GM21367 (cell line): ENCODE data around the gene RALGPS1.
"Not testable (repeated sequence)": the region's sequence is repeated elsewhere in the genome, so short reads cannot be mapped to it uniquely, and the experiment has no call there.

Source experiments
- ATAC-seq: cut with Tn5 transposase; IDR thresholded peaks from one replicate; pipeline ENCODE4 v1.9.1; 2021; ENCODE audit not compliant: unreplicated experiment

RALGPS1 gene

GRCh38 chr9:126985870-126986498, 71.4 kb downstream of the RALGPS1 start:
- ATAC-seq = peak; percentile 44

- ATAC-seq = no peak
Observed at GRCh38 chr9:126986506-126986951, 71.9 kb downstream of the RALGPS1 start.

- no peak for ATAC-seq
Observed at GRCh38 chr9:126988857-126989256, 74.3 kb downstream of the RALGPS1 start.

- no peak for ATAC-seq
Observed at GRCh38 chr9:126989847-126990842, 75.6 kb downstream of the RALGPS1 start.

GRCh38 chr9:126991183-126991582, 76.6 kb downstream of the RALGPS1 start:
- ATAC-seq = no peak

GRCh38 chr9:126992427-126992826, 77.8 kb downstream of the RALGPS1 start:
- no peak for ATAC-seq

GRCh38 chr9:126999315-127000068, 84.9 kb downstream of the RALGPS1 start:
- ATAC-seq = no peak

- peak; percentile 85 for ATAC-seq
Observed at GRCh38 chr9:127004946-127005769, 90.6 kb downstream of the RALGPS1 start.

GRCh38 chr9:127005770-127006314, 91.3 kb downstream of the RALGPS1 start:
- peak; percentile 8 for ATAC-seq

- ATAC-seq = no peak
Observed at GRCh38 chr9:127007638-127008037, 93.1 kb downstream of the RALGPS1 start.

- ATAC-seq = no peak
Observed at GRCh38 chr9:127008076-127008475, 93.5 kb downstream of the RALGPS1 start.

- ATAC-seq = no peak
Observed at GRCh38 chr9:127011772-127012171, 97.2 kb downstream of the RALGPS1 start.

GRCh38 chr9:127012250-127012649, 97.7 kb downstream of the RALGPS1 start:
- ATAC-seq = no peak

GRCh38 chr9:127013597-127013996, 99.0 kb downstream of the RALGPS1 start:
- ATAC-seq = no peak

GRCh38 chr9:127014216-127014909, 99.8 kb downstream of the RALGPS1 start:
- ATAC-seq = no peak

GRCh38 chr9:127014910-127015540, 100.4 kb downstream of the RALGPS1 start:
- no peak for ATAC-seq

- no peak for ATAC-seq
Observed at GRCh38 chr9:127015921-127016512, 101.4 kb downstream of the RALGPS1 start.

- ATAC-seq = not testable (repeated sequence)
Observed at GRCh38 chr9:127017979-127018378, 103.4 kb downstream of the RALGPS1 start.

- no peak for ATAC-seq
Observed at GRCh38 chr9:127018935-127019334, 104.4 kb downstream of the RALGPS1 start.
